Germinal center (tissue), 1 donor: Measurements from ENCODE around the gene NR6A1.
"Not testable (repeated sequence)": the region's sequence is repeated elsewhere in the genome, so short reads cannot be mapped to it uniquely, and the experiment has no call there.

ENCODE experiments used
- DNase-seq: peaks from one replicate; pipeline ENCODE4 v3.0.0; 2012; ENCODE audit warnings: mixed read lengths, low spot score

Gene NR6A1

GRCh38 chr9:124615840-124616239, 155.3 kb downstream of the NR6A1 start:
- DNase-seq = not testable (repeated sequence)

GRCh38 chr9:124615100-124615742, 155.9 kb downstream of the NR6A1 start:
- no peak for DNase-seq

- DNase-seq = peak; percentile 9
Observed at GRCh38 chr9:124613849-124614248, 157.3 kb downstream of the NR6A1 start.

GRCh38 chr9:124611106-124611505, 160.0 kb downstream of the NR6A1 start:
- DNase-seq = no peak

GRCh38 chr9:124606027-124606426, 165.1 kb downstream of the NR6A1 start:
- DNase-seq = no peak

- no peak for DNase-seq
Observed at GRCh38 chr9:124605258-124605657, 165.9 kb downstream of the NR6A1 start.

GRCh38 chr9:124602632-124603031, 168.5 kb downstream of the NR6A1 start:
- DNase-seq = no peak

GRCh38 chr9:124602204-124602603, 168.9 kb downstream of the NR6A1 start:
- no peak for DNase-seq

- no peak for DNase-seq
Observed at GRCh38 chr9:124600407-124600806, 170.7 kb downstream of the NR6A1 start.

GRCh38 chr9:124599121-124599795, 171.9 kb downstream of the NR6A1 start:
- no peak for DNase-seq

GRCh38 chr9:124598048-124598447, 173.1 kb downstream of the NR6A1 start:
- DNase-seq = no peak

- no peak for DNase-seq
Observed at GRCh38 chr9:124596172-124596839, 174.8 kb downstream of the NR6A1 start.

GRCh38 chr9:124595743-124596142, 175.4 kb downstream of the NR6A1 start:
- DNase-seq = no peak

- DNase-seq = no peak
Observed at GRCh38 chr9:124594673-124595072, 176.4 kb downstream of the NR6A1 start.

- no peak for DNase-seq
Observed at GRCh38 chr9:124594225-124594624, 176.9 kb downstream of the NR6A1 start.

GRCh38 chr9:124593651-124594058, 177.5 kb downstream of the NR6A1 start:
- no peak for DNase-seq

- DNase-seq = no peak
Observed at GRCh38 chr9:124593200-124593599, 177.9 kb downstream of the NR6A1 start.

- no peak for DNase-seq
Observed at GRCh38 chr9:124590889-124591641, 180.0 kb downstream of the NR6A1 start.

- no peak for DNase-seq
Observed at GRCh38 chr9:124584631-124585030, 186.5 kb downstream of the NR6A1 start.

- DNase-seq = no peak
Observed at GRCh38 chr9:124583134-124583533, 188.0 kb downstream of the NR6A1 start.

- DNase-seq = no peak
Observed at GRCh38 chr9:124580186-124580585, 190.9 kb downstream of the NR6A1 start.

- DNase-seq = no peak
Observed at GRCh38 chr9:124576751-124577150, 194.4 kb downstream of the NR6A1 start.
